Measurements from ENCODE around the gene NDUFB5. TPM values are rescaled to one million over a fixed set of nuclear protein-coding genes. Genes with fewer than 3 reads are reported as not detected.

The NDUFB5 gene
- total and polyA plus RNA-seq, 12 donors = 105 to 345 (median 173) TPM

GRCh38 chr3:179589143-179589542, 15.5 kb upstream of the NDUFB5 start:
- Histone ChIP-seq H3K27me3 (no peaks in the 10 kb centered on the region), H3K27ac (no peak overlapping the region), H3K4me3 (no peak overlapping the region), H3K4me1 (replicated peaks in 1 of 2) (peaks cover 0 to 3% of the 10 kb centered on the region in 2 donors), H3K36me3 (replicated peaks in 1 of 2) (peaks cover 0 to 82% of the 10 kb centered on the region in 2 donors), H3K9me3 (replicated peaks in 1 of 3) (peaks cover 0 to 4% (median 0%) of the 10 kb centered on the region in 3 donors)
- no peak for TF ChIP-seq POLR2A (IDR thresholded peaks at IDR 0.05)
- no peak for TF ChIP-seq CTCF (IDR thresholded peaks at IDR 0.05)
- no peak for DNase-seq
- intact Hi-C loops (cut with DNase I) = no loop called here

- H3K4me1 ChIP-seq (replicated peaks in 1 of 2) = no peaks in the 10 kb centered on the region
- peak overlapping the region in 2 of 5 donors; percentile 7 to 17 for H3K27ac ChIP-seq
- intact Hi-C loops (cut with DNase I) = no loop called here
- no peak overlapping the region for H3K4me3 ChIP-seq
- DNase-seq = no peak
- no peaks in the 10 kb centered on the region for H3K27me3 ChIP-seq
- peaks cover 0 to 4% (median 0%) of the 10 kb centered on the region in 3 donors for H3K9me3 ChIP-seq (replicated peaks in 1 of 3)
- peaks cover 0 to 93% of the 10 kb centered on the region in 2 donors for H3K36me3 ChIP-seq (replicated peaks in 1 of 2)
- WGBS, 4 donors = 71 to 78% (median 76%) methylated on average over 2 of the region's 2 CpGs
- TF ChIP-seq CTCF (IDR thresholded peaks at IDR 0.05) (no peak), POLR2A (IDR thresholded peaks at IDR 0.05) (no peak)
Measured at GRCh38 chr3:179590669-179591068, 13.9 kb upstream of the NDUFB5 start.

GRCh38 chr3:179591313-179591712, 13.3 kb upstream of the NDUFB5 start:
- Histone ChIP-seq H3K9me3 (replicated peaks in 1 of 3) (peaks cover 0 to 4% (median 0%) of the 10 kb centered on the region in 3 donors), H3K4me1 (replicated peaks in 1 of 2) (no peaks in the 10 kb centered on the region), H3K27me3 (no peaks in the 10 kb centered on the region), H3K4me3 (no peak overlapping the region), H3K27ac (no peak overlapping the region), H3K36me3 (replicated peaks in 1 of 2) (peaks cover 0 to 96% of the 10 kb centered on the region in 2 donors)
- no peak for DNase-seq
- TF ChIP-seq POLR2A (IDR thresholded peaks at IDR 0.05) (no peak), CTCF (IDR thresholded peaks at IDR 0.05) (no peak)
- intact Hi-C loops (cut with DNase I) = no loop called here
- 85 to 93% (median 90%) methylated on average over 1 of the region's 1 CpG for WGBS, 4 donors

GRCh38 chr3:179599531-179599930, 5.1 kb upstream of the NDUFB5 start:
- intact Hi-C loops (cut with DNase I) = no loop called here
- H3K4me3 ChIP-seq = no peak overlapping the region
- H3K4me1 ChIP-seq (replicated peaks in 1 of 2) = peaks cover 0 to 11% of the 10 kb centered on the region in 2 donors
- WGBS, 4 donors = 85 to 95% (median 86%) methylated on average over 4 of the region's 4 CpGs
- H3K27ac ChIP-seq = no peak overlapping the region
- H3K36me3 ChIP-seq (replicated peaks in 1 of 2) = peaks cover 0 to 75% of the 10 kb centered on the region in 2 donors
- H3K9me3 ChIP-seq (replicated peaks in 1 of 3) = no peaks in the 10 kb centered on the region
- no peak for DNase-seq
- H3K27me3 ChIP-seq = no peaks in the 10 kb centered on the region
- no peak for TF ChIP-seq POLR2A (IDR thresholded peaks at IDR 0.05)

GRCh38 chr3:179603321-179603720, 1.3 kb upstream of the NDUFB5 start:
- TF ChIP-seq CTCF (IDR thresholded peaks at IDR 0.05) = no peak
- TF ChIP-seq POLR2A (IDR thresholded peaks at IDR 0.05) = no peak
- H3K9me3 ChIP-seq (replicated peaks in 1 of 3) = no peaks in the 10 kb centered on the region
- peaks cover 0 to 40% of the 10 kb centered on the region in 2 donors for H3K36me3 ChIP-seq (replicated peaks in 1 of 2)
- intact Hi-C loops (cut with DNase I) = no loop called here
- H3K27ac ChIP-seq = no peak overlapping the region
- no peaks in the 10 kb centered on the region for H3K27me3 ChIP-seq
- no peak for DNase-seq
- WGBS, 4 donors = 67 to 80% (median 74%) methylated on average over 4 of the region's 4 CpGs
- H3K4me1 ChIP-seq (replicated peaks in 1 of 2) = peaks cover 0 to 30% of the 10 kb centered on the region in 2 donors
- peak overlapping the region in 1 of 4 donors; percentile 79 for H3K4me3 ChIP-seq

Measured in adrenal gland (tissue), 12 donors.